HG03520 (cell line): ENCODE data around the gene CEBPG.

Source experiments
- ATAC-seq: cut with Tn5 transposase; IDR thresholded peaks from one replicate; pipeline ENCODE4 v1.9.1; 2021; ENCODE audit warnings: mild to moderate bottlenecking, moderate library complexity; ENCODE audit not compliant: unreplicated experiment

Gene CEBPG

DNA sequence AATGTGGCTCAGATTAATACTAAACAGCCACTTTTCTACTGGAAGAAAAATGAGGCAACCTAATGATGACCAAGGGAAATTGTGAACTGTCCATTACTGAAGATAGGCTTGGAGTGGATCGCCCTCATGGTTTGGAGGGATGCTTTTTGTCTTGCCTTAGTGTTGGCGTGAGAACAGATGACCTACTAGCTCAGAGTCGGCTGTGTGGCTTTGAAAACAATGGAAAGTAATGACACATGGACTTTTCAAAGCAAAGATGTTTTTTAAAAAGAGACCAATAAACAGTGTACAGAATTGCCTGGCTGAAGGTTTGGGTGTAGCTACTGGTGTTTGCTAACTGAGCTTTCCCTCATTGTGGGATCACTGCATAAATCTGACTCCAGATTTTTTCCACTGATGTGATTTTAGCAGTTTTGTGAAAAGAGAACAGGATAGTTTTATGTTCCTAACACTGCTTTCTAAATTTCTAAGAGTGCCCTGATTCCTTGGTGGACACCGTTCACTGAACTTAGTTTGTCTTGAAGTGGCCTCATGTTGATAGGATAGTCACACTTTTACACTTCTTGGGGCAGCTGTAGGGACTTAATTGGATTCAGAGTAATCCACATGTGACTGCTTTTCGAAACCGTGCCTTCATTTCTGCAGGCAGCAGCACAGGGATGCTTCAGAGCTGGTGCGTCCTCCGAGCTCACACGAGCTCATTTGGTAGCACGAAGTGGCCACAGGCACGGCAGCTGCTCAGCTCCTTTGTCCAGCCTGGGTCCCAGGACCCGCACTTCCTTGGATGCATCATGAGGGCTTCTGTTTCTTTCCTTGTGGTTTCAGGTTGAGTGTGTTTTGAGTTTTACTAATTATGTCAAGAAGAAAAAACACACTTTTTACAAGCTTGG lies 4.3 kb downstream of the CEBPG start:
- no peak for ATAC-seq

DNA sequence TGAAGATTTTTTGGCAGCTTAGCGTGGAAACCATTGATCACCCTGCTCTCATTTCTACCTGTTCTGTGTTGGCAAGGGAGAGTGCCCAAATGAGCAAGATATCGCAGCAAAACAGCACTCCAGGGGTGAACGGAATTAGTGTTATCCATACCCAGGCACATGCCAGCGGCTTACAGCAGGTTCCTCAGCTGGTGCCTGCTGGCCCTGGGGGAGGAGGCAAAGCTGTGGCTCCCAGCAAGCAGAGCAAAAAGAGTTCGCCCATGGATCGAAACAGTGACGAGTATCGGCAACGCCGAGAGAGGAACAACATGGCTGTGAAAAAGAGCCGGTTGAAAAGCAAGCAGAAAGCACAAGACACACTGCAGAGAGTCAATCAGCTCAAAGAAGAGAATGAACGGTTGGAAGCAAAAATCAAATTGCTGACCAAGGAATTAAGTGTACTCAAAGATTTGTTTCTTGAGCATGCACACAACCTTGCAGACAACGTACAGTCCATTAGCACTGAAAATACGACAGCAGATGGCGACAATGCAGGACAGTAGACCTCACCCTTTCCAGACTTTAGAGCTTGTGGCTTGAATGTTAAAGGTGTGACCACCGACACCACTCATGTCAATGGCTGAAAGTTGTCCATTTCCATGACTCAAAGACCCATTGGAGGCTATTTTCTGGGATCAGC lies 5.8 kb downstream of the CEBPG start:
- no peak for ATAC-seq

DNA sequence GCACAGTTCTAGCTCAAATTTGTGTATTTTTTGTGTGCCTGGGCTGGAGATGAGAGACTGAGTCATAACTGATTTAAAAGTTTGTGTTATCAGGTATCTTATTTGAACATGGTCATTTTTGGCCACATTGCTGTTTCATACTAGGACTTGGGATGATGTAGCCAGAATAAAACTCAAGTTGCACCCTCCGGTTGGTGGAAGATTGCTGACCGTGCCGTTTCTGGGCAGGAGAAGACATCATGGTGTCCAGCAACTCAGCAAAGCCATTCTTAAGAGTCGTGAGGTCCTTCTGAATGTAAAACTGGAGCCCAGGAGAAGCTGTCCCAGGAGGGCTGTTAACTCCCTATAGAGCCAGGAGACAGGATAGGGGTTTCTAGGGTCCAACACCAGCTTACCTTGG lies 7.6 kb downstream of the CEBPG start:
- no peak for ATAC-seq

DNA sequence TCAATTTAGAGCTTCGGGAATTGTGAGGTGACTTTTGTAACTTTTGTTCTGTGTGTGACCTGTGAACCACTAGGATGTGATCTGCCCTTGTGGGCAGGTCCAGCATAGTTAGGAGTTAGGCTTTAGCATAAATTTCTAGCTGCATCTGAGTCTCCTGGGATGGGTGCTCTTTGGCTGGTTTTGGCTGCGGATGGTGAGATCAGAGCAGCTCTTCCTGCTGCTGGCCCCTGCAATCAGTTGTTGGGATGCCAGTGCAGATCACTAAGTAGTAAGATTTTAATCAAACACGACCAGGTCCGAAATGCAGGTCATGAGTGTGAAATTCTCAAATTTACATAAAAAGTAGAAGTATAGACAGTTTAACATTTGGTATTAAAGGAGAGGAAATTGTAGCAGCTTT lies 8.5 kb downstream of the CEBPG start:
- ATAC-seq: no peak

DNA sequence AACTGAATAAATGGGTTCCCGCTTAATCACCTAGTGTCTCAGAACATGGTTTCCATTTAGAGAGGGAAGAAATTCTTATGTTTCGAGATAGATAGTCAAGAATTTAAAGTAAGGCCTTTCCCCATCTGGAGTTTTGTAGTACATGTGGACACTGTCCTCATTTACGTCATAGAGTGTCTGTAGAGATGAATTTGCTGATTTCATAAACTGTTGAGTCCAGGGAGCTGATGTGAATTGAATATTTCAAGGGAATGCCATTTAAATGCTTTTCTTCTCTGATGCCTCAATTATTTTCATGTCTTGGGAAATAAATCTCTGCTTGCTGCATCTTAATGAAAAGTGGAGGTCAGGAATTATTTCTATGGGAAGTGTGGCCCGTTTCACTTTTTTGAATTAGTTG lies 9.5 kb downstream of the CEBPG start:
- ATAC-seq: no peak

DNA sequence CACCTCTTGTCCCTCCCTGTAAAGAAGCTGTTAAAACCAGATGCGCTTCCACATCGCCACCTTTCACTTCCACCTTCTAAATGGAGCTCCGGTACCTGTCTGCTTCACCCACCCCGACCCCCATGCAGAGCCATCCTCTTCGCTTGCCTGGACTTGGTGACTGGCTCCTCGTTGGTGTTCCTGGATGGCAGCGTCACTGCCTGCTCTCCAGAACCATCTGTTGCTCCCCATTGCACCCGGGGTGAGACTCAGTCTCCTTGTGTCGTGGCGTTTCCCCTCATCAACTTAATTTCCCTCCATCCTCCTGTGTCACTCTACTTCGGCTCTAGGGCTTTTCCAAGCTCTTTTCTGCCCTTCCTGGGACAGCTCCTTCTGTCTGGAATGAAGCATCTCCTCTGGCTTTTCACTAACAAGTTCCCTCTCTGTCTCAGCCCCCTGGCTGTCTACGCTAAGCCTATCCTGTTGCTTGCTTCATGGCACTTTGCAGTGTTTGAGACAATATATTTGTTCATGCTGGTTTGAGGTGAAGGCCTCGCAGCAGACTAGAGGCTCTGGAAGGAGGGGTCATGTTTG lies 10.3 kb downstream of the CEBPG start:
- no peak for ATAC-seq

DNA sequence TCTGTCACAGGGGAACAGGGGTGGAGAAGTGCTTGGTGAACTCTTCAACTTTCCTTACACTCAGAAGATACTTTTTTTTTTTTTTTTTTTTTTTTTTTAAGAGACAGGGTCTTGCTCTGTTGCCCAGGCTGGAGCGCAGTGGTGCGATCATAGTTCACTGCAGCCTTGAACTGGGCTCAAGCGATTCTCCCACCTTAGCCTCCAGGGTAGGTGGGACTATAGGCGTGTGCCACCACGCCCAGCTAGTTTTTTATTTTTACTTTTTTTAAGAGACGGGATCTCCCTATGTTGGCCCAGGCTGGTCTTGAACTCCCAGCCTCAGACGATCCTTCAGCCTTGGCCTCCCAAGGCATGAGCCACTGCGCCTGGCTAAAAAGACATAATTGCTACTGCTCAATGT lies 11.5 kb downstream of the CEBPG start:
- no peak for ATAC-seq

DNA sequence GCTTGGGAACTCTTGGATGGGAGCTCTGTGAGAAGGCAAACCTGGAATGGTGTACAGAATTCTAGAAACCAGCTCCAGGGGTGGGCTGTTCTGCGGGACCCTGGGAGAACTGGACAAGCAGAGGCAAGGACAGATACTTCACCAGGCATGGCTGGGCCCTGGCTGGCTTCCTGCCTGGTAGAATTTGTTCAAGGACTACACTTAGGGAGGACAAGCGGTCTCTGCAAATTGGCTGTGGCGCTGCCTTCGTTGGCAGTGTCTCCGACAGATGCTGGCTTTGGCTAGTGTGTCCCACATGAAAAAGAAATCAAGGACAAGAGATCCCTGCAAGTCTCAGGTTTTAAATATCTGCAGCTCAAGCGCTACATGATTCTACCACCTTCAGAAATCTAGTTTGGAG lies 12.4 kb downstream of the CEBPG start:
- no peak for ATAC-seq

DNA sequence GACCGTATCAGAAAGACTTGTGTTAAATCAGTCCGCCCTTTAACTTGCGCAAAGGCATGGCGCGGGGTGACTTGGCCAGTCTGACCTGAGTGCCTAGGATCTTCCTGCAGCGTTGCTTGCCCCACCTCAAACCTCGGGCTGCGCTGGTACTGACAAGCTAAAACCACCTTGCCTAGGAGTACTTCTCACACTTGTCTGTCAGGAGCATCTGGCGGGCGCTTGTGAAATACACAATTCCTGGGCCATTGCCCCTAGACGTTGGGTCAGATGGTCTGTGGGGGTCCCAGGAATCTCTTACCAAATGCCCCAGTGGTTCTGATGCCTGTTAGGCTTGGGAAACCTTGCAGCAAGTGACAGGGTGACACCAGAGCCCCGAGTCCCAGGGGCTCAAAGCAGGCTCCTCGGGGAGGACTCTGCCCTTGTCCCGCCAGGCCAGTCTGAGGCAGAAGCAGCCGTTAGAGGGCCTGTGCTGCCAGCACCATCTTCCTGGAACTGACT lies 12.9 kb downstream of the CEBPG start:
- no peak for ATAC-seq

DNA sequence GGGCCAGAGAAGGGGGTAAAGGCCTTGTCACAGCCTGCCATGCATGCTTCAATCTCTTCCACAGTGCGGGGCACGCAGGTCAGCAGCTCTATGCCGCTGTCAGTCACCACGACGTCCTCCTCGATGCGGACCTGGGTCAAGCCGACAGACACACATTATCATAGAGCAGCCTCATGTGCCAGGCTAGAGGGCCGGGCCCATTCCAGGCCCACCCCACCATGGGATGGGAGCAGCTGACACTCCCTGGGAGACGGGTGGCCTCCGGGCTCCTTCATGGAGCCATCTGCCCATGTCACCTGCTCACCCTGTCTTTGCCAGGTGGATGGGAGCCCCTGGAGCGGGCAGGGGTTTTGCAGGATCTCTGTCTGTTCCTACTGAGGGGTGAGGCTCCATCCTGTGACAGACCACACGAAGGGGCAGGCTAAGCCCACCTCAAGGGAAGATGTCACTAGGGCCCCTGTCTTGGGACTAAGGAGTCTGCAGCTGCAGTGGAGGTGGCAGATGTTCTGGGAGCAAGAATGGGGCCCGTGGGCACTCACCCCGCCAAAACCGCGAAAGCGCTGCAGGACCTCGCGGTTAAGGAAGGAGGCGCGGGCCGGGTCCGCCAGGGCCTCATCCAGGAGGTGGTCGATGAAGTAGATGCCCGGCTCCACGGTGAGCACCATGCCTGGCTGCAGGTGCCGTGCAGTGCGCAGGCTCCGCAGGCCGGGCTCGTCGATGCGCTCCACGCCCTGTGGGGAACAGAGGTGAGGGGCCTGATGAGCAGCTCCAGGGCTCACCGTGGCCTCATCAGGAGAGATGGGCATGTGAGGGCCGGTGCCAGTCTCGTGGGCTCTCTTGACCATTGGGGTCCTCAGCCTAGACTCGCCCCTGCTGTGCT lies 14.1 kb downstream of the CEBPG start:
- ATAC-seq: no peak

DNA sequence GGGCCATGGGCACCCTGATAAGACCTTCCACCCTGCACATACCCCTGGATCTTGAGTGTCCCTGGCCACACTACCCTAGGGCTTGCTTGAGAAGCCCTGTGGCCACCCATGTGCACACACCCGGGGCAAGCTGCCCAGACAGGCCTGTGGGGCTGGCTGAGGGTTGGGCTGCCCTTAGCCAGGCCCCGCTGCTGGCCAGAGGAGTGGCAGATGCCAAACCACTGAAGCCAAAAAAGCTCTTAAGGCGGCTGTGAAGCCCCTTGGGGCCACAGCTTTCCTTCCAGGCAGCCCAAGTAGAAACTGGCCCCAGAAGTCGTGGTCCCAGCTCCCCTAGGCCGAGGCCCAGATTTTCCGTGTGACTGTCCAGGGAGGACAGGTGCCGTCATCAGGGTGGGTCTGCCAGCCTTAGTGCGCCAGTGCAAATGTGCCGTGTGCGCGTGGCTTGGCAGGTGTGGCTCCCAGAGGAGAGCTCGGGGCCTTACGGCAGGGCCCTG lies 14.8 kb downstream of the CEBPG start:
- no peak for ATAC-seq

DNA sequence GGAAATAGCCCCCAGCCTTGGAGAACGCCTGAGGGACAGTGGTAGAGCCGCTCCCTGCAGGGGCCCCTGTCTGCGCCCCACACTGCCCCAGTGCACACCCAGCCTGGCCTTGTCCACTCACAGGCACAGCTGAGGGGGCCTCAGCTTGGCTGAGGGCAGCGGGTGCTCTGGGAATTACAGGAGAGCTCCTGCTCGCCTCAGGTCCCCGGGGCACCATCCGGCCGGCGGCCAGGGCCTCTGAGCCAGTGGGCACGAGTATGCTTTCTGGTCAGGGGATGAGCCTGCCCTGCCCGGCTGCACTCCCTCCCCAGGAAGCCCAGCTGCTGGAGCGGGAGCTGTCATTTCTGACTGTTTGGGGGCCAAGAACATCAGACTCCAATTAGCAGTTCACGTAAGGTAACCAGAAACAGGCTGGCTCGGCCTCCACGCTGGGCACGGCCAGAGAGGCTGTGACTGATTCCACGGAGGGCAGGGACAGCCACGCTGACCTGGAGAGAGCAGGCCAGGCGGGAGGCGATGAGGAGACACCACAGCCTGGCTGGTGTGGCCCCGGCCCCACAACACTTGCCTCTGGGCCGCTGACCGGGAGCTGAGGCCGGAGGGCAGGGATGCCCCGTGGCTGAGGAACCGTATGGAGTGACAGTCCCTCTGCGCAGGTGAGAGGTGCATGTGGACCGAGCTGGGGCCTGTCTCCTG lies 15.4 kb downstream of the CEBPG start:
- ATAC-seq: no peak

DNA sequence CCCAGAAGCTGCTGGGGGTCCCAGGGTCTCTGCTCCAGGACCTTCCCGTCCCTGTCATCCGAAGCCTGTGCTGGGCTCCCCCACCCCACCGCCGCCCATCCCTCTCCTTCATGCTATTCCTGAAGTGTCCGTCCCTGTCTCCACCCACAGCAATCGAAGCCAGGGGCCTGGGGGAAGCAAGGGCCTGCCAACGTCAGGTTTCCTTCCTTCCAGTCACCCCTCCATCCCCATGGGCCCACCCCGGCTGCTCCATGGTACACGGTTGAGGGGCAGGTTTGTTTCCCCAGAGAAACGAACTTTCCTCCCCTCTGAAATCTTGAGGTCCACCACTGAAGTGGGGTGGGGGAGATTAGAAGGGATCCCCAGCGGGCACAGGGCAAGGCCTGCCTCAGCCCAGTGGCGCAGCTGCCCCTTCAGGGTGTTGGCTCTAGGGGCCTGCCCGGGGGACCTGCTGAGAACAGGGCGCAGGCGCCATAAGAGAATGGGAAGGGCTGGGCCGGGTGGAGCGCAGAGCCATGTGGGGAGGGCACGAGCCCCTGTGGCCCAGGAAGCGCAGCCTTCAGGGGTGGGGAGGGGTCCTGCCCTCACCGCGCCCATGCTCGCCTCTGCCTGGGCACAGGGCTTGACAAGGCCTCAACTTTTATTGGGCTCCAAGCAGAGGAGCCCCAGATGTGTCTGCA lies 16.1 kb downstream of the CEBPG start:
- no peak for ATAC-seq

DNA sequence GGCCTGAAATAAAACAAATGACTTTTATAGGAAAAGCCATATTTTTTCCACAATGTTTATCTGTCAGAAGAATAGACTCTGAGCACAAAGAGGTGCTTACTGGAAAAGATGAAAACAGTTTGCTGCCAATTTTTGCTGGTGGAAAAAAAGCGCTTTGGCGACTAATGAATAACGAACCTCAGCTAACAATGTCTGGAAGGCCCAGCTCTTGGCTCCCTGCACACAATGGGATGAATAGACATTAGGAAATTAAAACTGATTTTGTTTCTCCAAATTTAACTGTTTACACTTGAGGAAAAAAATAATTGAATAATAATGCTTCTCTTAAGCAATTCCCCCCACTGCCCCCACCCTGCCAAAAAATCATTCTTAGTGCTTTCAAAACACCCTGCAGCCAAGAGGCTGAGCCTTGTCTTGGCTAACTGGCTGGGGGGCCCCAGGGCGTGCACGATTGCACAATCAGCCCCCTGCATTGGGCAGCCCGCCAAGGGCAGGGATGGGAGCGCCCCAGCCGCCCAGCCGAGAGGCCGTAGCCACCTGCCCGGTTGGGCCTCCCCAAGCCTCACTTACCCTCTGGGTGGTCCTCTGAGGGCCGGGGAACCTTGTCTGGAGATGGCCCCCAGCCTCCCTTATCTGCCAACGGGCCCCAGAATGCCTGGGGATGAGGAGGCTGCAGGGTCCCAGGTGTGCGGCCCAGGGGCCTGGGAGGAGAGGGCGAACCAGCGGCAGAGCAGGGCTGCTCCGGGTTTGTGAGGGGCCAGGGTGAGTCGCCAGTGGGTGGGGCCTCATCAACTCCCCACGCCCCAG lies 16.8 kb downstream of the CEBPG start:
- no peak for ATAC-seq

DNA sequence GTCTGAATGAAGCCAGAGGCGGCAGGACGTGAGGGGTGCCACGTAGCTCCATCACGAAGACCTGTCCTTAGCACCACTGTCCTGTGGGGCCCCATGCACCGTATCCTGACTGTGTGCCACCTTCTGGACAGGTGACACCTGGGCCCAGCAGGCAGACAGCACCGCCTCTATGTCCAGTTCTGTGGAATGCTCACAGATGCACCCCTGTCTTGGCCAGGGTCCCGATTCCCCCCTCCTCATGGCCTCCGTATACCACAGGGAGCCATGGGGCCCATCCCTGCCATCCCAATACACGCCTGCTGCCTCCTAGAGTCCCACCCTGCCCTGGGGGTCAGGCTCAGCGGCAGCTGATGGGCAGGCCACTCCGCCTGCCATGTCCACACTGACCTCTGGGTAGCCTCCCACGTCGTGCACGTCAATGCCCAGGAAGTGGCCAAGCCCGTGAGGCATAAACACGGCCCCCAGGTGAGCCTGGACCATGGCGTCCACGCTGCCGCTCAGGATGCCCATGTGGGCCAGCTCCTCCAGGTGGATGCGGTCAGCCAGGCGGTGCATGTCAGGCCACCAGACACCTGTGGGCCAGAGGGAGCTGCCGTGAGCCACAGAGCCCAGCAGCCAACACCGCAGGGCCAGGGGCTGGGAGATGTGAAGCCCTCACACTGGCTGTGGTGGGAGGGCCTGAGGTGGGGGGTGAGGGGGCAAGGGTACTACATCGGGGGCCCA lies 17.6 kb downstream of the CEBPG start:
- no peak for ATAC-seq

DNA sequence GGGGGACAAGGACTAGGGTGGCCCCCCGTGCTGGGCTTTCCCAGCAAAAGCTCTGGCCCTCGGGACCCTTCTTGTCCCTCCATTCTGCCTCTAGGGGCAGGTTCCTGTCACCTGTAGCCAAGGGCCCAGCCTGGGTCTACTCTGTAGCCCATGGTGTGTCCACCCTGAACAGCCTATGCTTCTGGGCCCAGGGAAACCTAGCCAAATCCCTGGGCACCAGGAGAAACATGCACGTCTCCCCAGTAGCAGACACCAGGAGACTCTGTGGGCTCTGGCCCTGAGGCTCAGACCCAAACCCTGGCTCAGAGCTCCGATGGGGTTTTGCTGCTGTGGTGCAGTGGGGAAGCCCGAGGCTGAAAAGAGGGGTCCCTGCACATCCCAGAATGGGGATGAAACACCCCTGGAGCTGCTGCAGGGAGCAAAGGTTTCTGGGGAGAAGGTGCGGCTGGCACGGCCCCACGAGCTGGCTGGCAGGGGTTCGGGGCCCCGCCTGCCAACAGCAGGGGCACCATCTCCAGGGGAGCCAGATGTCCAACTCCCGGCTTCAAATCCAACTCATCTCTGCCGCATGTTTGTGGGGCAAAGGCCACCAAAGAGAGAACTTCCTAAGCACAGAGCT lies 18.2 kb downstream of the CEBPG start:
- ATAC-seq: no peak
